CD4-positive, alpha-beta T cell (primary cell): ENCODE measurements around the gene STN1. TPM values are rescaled to one million over a fixed set of nuclear protein-coding genes. Genes with fewer than 3 reads are reported as not detected.

ENCODE experiments used
- ATAC-seq: fragments of 200-7000 bp; cut with Tn5 transposase; one replicate; pipeline ENCODE4 v1.10.0; 2022; ENCODE audit warnings: mild to moderate bottlenecking; ENCODE audit not compliant: poor library complexity
- CTCF ChIA-PET: fragments of 350-600 bp; sonication (Branson Sonifier 250); formaldehyde crosslinking; loops from one replicate; lab custom pipeline; 2021; ENCODE audit warnings: antibody characterized with exemption, inconsistent platforms; lab: Charles Lee
- POLR2A ChIA-PET: fragments of 350-600 bp; sonication (Branson Sonifier 250); formaldehyde crosslinking; loops from one replicate; lab custom pipeline; 2021; ENCODE audit warnings: antibody characterized with exemption, inconsistent platforms; lab: Charles Lee
- DNase-seq, 14 experiments: peaks; one replicate each; pipeline ENCODE4 v3.0.0-alpha.2; 2013 to 2020; ENCODE audit warnings: mixed read lengths in 2 of 14
- H3K27ac ChIP-seq, 2 donors: one replicate each; pipeline versions ENCODE4 v1.5.1 to v1.7.0; 2013; ENCODE audit warnings: low read length in 2 of 2, low read depth in 1 of 2, mild to moderate bottlenecking in 1 of 2
- H3K27me3 ChIP-seq, 2 experiments: 1 replicate in 1 of 2; 2 replicates in 1 of 2; pipeline versions ENCODE4 v1.6.1 to v1.7.0; 2013; ENCODE audit warnings: low read length in 2 of 2, control low read depth in 1 of 2, mild to moderate bottlenecking in 1 of 2, moderate library complexity in 1 of 2; ENCODE audit not compliant: insufficient read depth in 2 of 2, control insufficient read depth in 1 of 2
- H3K36me3 ChIP-seq: one replicate; pipeline ENCODE4 v1.6.1; 2013; ENCODE audit warnings: low read length, control low read depth; ENCODE audit not compliant: insufficient read depth
- H3K4me1 ChIP-seq: one replicate; pipeline ENCODE4 v1.6.1; 2013; ENCODE audit warnings: low read length, control low read depth; ENCODE audit not compliant: insufficient read depth
- H3K4me3 ChIP-seq: one replicate; pipeline ENCODE4 v1.5.1; 2013; ENCODE audit warnings: mild to moderate bottlenecking, low read length, moderate library complexity
- H3K9me3 ChIP-seq, 2 experiments: 1 replicate in 1 of 2; 2 replicates in 1 of 2; pipeline versions ENCODE4 v1.6.1 to v1.7.0; 2013; ENCODE audit warnings: low read length in 2 of 2, mild to moderate bottlenecking in 2 of 2, control low read depth in 1 of 2, moderate library complexity in 1 of 2; ENCODE audit not compliant: control insufficient read depth in 1 of 2, insufficient read depth in 1 of 2
- H3K27ac Mint-ChIP-seq: one replicate; pipeline ENCODE4 v1.8.0; 2020; ENCODE audit warnings: mixed read lengths
- H3K27me3 Mint-ChIP-seq: one replicate; pipeline ENCODE4 v1.8.0; 2021; ENCODE audit warnings: mixed read lengths
- H3K36me3 Mint-ChIP-seq: one replicate; pipeline ENCODE4 v1.8.0; 2021; ENCODE audit warnings: low read depth, mixed read lengths
- H3K4me1 Mint-ChIP-seq: one replicate; pipeline ENCODE4 v1.8.0; 2021; ENCODE audit warnings: low read depth, mixed read lengths
- H3K4me3 Mint-ChIP-seq: one replicate; pipeline ENCODE4 v1.8.0; 2020; ENCODE audit warnings: mild to moderate bottlenecking, mixed read lengths
- H3K9me3 Mint-ChIP-seq: one replicate; pipeline ENCODE4 v1.8.0; 2020; ENCODE audit warnings: mixed read lengths
- intact Hi-C, 2 experiments: fragments of 100-400 bp; cut with DNase I in 1 of 2; cut with micrococcal nuclease in 1 of 2; formaldehyde crosslinking; loops; one replicate each; pipeline versions ENCODE4 v1.15.1 to v1.9.0; 2023 to 2025; cut with DNase I, micrococcal nuclease
- total RNA-seq, 174 experiments: library from RNA in 2 of 174; stranded (reverse) in 2 of 174; gene quantifications; one replicate each; pipeline ENCODE4 v1.2.3 and lab custom pipeline; 2021 to 2026
- TF ChIP-seq, protein P1 (sequence below): fragments of 200-600 bp; IDR thresholded peaks from one replicate; pipeline ENCODE4 v1.8.0; 2022; ENCODE audit warnings: antibody characterized with exemption, mild to moderate bottlenecking

The STN1 gene
- total RNA-seq, 2 experiments from 2014 or later: 13.0 to 13.4 TPM

DNA sequence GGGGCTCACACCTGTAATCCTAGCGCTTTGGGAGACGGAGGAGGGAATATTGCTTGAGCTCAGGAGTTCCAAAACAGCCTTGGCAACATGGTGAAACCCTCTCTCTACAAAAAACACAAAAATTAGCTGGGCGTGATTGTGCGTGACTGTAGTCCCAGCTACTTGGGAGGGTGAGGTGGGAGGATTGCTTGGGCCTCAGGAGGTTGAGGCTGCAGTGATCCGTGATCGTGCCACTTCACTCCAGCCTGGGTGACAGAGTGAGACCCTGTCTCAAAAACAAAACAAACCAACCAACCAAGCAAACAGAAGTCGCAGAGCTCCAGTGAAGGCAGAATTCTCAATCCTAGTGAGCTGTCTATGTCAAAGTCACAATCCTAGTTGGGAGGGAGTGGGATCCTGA lies 14.3 kb upstream of the STN1 start:
- ChIA-PET CTCF (no interaction called here), POLR2A (no interaction called here)
- intact Hi-C loops: no loop called here
- no peak overlapping the region for H3K4me3 Mint-ChIP-seq
- Histone ChIP-seq H3K9me3 (no peaks in the 10 kb centered on the region), H3K27me3 (no peaks in the 10 kb centered on the region), H3K4me1 (no peaks in the 10 kb centered on the region), H3K36me3 (no peaks in the 10 kb centered on the region), H3K4me3 (no peak overlapping the region), H3K27ac (no peak overlapping the region)
- H3K4me1 Mint-ChIP-seq: no peaks in the 10 kb centered on the region
- DNase-seq (no peak), ATAC-seq (no peak)
- TF ChIP-seq, protein P1, sequence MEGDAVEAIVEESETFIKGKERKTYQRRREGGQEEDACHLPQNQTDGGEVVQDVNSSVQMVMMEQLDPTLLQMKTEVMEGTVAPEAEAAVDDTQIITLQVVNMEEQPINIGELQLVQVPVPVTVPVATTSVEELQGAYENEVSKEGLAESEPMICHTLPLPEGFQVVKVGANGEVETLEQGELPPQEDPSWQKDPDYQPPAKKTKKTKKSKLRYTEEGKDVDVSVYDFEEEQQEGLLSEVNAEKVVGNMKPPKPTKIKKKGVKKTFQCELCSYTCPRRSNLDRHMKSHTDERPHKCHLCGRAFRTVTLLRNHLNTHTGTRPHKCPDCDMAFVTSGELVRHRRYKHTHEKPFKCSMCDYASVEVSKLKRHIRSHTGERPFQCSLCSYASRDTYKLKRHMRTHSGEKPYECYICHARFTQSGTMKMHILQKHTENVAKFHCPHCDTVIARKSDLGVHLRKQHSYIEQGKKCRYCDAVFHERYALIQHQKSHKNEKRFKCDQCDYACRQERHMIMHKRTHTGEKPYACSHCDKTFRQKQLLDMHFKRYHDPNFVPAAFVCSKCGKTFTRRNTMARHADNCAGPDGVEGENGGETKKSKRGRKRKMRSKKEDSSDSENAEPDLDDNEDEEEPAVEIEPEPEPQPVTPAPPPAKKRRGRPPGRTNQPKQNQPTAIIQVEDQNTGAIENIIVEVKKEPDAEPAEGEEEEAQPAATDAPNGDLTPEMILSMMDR: no peak
- H3K36me3 Mint-ChIP-seq: no peaks in the 10 kb centered on the region
- no peaks in the 10 kb centered on the region for H3K27me3 Mint-ChIP-seq
- no peaks in the 10 kb centered on the region for H3K9me3 Mint-ChIP-seq
- H3K27ac Mint-ChIP-seq: no peak overlapping the region

DNA sequence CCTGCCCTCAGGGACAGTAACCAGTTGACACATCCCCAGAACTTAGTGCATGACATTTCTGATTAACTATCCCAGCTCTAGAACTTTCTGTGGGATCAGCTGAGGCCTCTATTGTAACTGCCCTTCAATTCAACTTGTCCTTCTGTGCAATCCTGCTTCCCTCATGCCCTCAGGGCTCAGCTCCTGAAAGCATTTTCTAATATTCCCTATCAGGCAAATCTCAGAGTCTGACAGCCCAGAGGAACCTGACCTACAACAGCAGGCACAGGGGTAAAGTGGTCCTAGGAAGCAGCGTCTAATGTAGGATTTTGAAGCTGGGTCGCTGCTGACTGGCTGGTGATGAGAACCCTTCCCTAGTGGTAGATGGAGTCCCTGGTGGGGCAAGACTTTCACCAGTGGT lies 13.6 kb upstream of the STN1 start:
- no peak overlapping the region for H3K4me3 Mint-ChIP-seq
- POLR2A ChIA-PET: no interaction called here

DNA sequence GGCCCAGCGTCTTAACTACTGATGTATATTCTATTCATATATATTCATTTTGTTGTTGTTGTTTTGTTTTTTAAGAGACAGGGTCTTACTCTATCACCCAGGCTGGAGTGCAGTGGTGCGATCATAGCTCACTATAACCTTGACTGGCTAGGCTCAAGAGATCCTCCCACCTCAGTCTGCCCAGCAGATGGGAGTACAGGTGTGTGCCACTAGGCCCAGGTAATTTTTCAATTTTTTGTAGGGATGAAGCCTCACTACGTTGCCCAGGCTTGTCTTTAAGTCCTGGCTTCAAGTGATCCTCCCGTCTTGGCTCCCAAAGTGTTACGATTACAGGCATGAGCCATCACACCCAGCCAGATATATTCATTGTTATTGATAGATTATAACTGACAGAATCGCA lies 12.9 kb upstream of the STN1 start:
- no peaks in the 10 kb centered on the region for H3K9me3 ChIP-seq
- intact Hi-C loops: no loop called here
- TF ChIP-seq, protein P1: no peak
- no peak overlapping the region for H3K27ac ChIP-seq
- H3K27me3 ChIP-seq: no peaks in the 10 kb centered on the region
- H3K36me3 ChIP-seq: no peaks in the 10 kb centered on the region
- Mint-ChIP-seq H3K27me3 (no peaks in the 10 kb centered on the region), H3K36me3 (no peaks in the 10 kb centered on the region), H3K4me1 (no peaks in the 10 kb centered on the region), H3K9me3 (no peaks in the 10 kb centered on the region), H3K4me3 (no peak overlapping the region), H3K27ac (no peak overlapping the region)
- CTCF ChIA-PET: interaction anchor here (0.6 kb wide), 1 partner anchor 200 kb away, joined by 3 read pairs; no protein-coding TSS in a partner anchor
- DNase-seq: no peak
- no peak for ATAC-seq
- no peak overlapping the region for H3K4me3 ChIP-seq
- no peaks in the 10 kb centered on the region for H3K4me1 ChIP-seq
- POLR2A ChIA-PET: no interaction called here

More for the DNA sequence above, 13.6 kb upstream of the STN1 start:
- H3K27me3 ChIP-seq: no peaks in the 10 kb centered on the region
- no peak overlapping the region for H3K27ac Mint-ChIP-seq
- H3K27me3 Mint-ChIP-seq: no peaks in the 10 kb centered on the region
- H3K27ac ChIP-seq: no peak overlapping the region
- H3K36me3 ChIP-seq: no peaks in the 10 kb centered on the region
- no peak overlapping the region for H3K4me3 ChIP-seq
- no peaks in the 10 kb centered on the region for H3K4me1 Mint-ChIP-seq
- H3K9me3 ChIP-seq: no peaks in the 10 kb centered on the region
- no peak for DNase-seq
- intact Hi-C loops: no loop called here
- CTCF ChIA-PET: interaction anchor here (0.6 kb wide), 1 partner anchor 199 kb away, joined by 3 read pairs; no protein-coding TSS in a partner anchor
- TF ChIP-seq, protein P1: no peak
- no peaks in the 10 kb centered on the region for H3K9me3 Mint-ChIP-seq
- ATAC-seq: no peak
- no peaks in the 10 kb centered on the region for H3K36me3 Mint-ChIP-seq
- H3K4me1 ChIP-seq: no peaks in the 10 kb centered on the region
